Testis (tissue), 3 donors: ENCODE data around the gene KLHL26. TPM values are rescaled to one million over a fixed set of nuclear protein-coding genes. Genes with fewer than 3 reads are reported as not detected.

Source experiments
- DNase-seq: peaks from one replicate; pipeline ENCODE4 v3.0.0-alpha.2; 2019
- H3K27ac ChIP-seq, 2 donors: fragments of 200-600 bp; sonication (generic); one replicate each; pipeline ENCODE4 v1.5.1; 2019
- H3K27me3 ChIP-seq: fragments of 200-600 bp; sonication (generic); one replicate; pipeline ENCODE4 v1.5.1; 2019
- H3K36me3 ChIP-seq: fragments of 200-600 bp; sonication (generic); one replicate; pipeline ENCODE4 v1.5.1; 2017; ENCODE audit warnings: low read depth; ENCODE audit errors: missing control alignments
- H3K4me1 ChIP-seq: fragments of 200-600 bp; sonication (generic); one replicate; pipeline ENCODE4 v1.5.1; 2019
- H3K4me3 ChIP-seq, 2 donors: fragments of 200-600 bp; sonication (generic); one replicate each; pipeline ENCODE4 v1.5.1; 2017 to 2019
- H3K9me3 ChIP-seq: fragments of 200-600 bp; sonication (generic); one replicate; pipeline ENCODE4 v1.5.1; 2017
- CTCF ChIP-seq, 3 experiments: fragments of 450-650 bp in 2 of 3; fragments of 200-600 bp in 1 of 3; sonication (generic) in 1 of 3; IDR thresholded peaks; one replicate each; pipeline ENCODE4 v1.5.1; 2016 to 2019; ENCODE audit warnings: antibody characterized with exemption in 3 of 3, mild to moderate bottlenecking in 2 of 3, moderate library complexity in 1 of 3
- POLR2A ChIP-seq: fragments of 450-650 bp; IDR thresholded peaks from one replicate; pipeline ENCODE4 v1.6.1; 2017; ENCODE audit warnings: antibody characterized with exemption, mild to moderate bottlenecking, moderate library complexity
- WGBS, 2 donors: methylation state at CpG; one replicate each; pipeline ENCODE4 v1.1.5; 2018; 5-methylcytosine and 5-hydroxymethylcytosine counted together
- intact Hi-C: fragments of 100-400 bp; cut with DNase I; formaldehyde crosslinking; loops from one replicate; pipeline ENCODE4 v1.15.1; 2023; ENCODE audit warnings: low total_unique reads
- polyA plus RNA-seq: library from polyadenylated mRNA; stranded (reverse); fragments of 350-450 nt; fragmentation: Illumina TruSeq; extraction: RNeasy Lipid Tissue Mini Kit (QIAGEN cat#74804); gene quantifications from one replicate; pipeline ENCODE4 v1.2.3, GENCODE V29; 2014; ENCODE audit warnings: low read depth, low replicate concordance; ENCODE audit not compliant: insufficient read depth
- total RNA-seq, 2 donors: library from RNA; depleted of rRNA; stranded (reverse); fragments of >200 nt; gene quantifications; one replicate each; pipeline ENCODE4 v1.2.3, GENCODE V29; 2016

KLHL26 gene
- total and polyA plus RNA-seq, 3 donors from 2014 or later, result 10.6 to 32.3 (median 16.5) TPM

GRCh38 chr19:18608805-18609716, 27.8 kb upstream of the KLHL26 start:
- Histone ChIP-seq H3K36me3 (no peaks in the 10 kb centered on the region), H3K9me3 (no peaks in the 10 kb centered on the region), H3K27ac (no peak overlapping the region), H3K4me1 (peaks cover 16% of the 10 kb centered on the region), H3K27me3 (no peaks in the 10 kb centered on the region), H3K4me3 (no peak overlapping the region)
- WGBS, 2 donors, result 70 to 76% methylated on average over 9 of the region's 9 CpGs
- DNase-seq, result no peak
- intact Hi-C loops, result no loop called here
- TF ChIP-seq CTCF (IDR thresholded peaks at IDR 0.05) (no peak), POLR2A (no peak)

GRCh38 chr19:18609717-18610051, 27.1 kb upstream of the KLHL26 start:
- Histone ChIP-seq H3K27ac (no peak overlapping the region), H3K4me3 (no peak overlapping the region), H3K9me3 (no peaks in the 10 kb centered on the region), H3K36me3 (no peaks in the 10 kb centered on the region), H3K27me3 (no peaks in the 10 kb centered on the region), H3K4me1 (peaks cover 16% of the 10 kb centered on the region)
- intact Hi-C loops, result no loop called here
- TF ChIP-seq CTCF (IDR thresholded peaks at IDR 0.05) (no peak), POLR2A (no peak)
- 44 to 49% methylated on average over 2 of the region's 2 CpGs for WGBS, 2 donors
- DNase-seq, result no peak

GRCh38 chr19:18610245-18610555, 26.6 kb upstream of the KLHL26 start:
- Histone ChIP-seq H3K4me1 (peaks cover 16% of the 10 kb centered on the region), H3K27ac (no peak overlapping the region), H3K27me3 (no peaks in the 10 kb centered on the region), H3K9me3 (no peaks in the 10 kb centered on the region), H3K36me3 (no peaks in the 10 kb centered on the region), H3K4me3 (no peak overlapping the region)
- WGBS, 2 donors, result 40 to 46% methylated on average over 1 to 3 of the region's 3 CpGs
- intact Hi-C loops, result no loop called here
- no peak for DNase-seq
- TF ChIP-seq POLR2A (no peak), CTCF (IDR thresholded peaks at IDR 0.05) (no peak)

- Histone ChIP-seq H3K36me3 (no peaks in the 10 kb centered on the region), H3K4me1 (peaks cover 16% of the 10 kb centered on the region), H3K27me3 (no peaks in the 10 kb centered on the region), H3K4me3 (no peak overlapping the region), H3K9me3 (no peaks in the 10 kb centered on the region), H3K27ac (no peak overlapping the region)
- TF ChIP-seq POLR2A, result no peak
- TF ChIP-seq CTCF (IDR thresholded peaks at IDR 0.05), result no peak
- WGBS, 2 donors, result 9 to 13% methylated on average over 23 to 45 of the region's 45 CpGs
- intact Hi-C loops, result no loop called here
- no peak for DNase-seq
Observed at GRCh38 chr19:18610556-18611326, 26.1 kb upstream of the KLHL26 start.
